ENCODE data around the gene FYTTD1. TPM values are rescaled to one million over a fixed set of nuclear protein-coding genes. Genes with fewer than 3 reads are reported as not detected.

Gene FYTTD1
- total RNA-seq, 1 experiment from 2014 or later: 75.4 TPM

GRCh38 chr3:197830308-197830966 is 80.8 kb downstream of the FYTTD1 start:
- Histone ChIP-seq H3K4me3 (no peak overlapping the region), H3K36me3 (ENCODE audit: low read depth) (peaks cover 56% of the 10 kb centered on the region), H3K27me3 (ENCODE audit: insufficient read depth, low read depth) (no peaks in the 10 kb centered on the region), H3K9me3 (ENCODE audit: insufficient read depth, low read depth) (no peaks in the 10 kb centered on the region), H3K4me2 (no peak overlapping the region), H3F3A (ENCODE audit: insufficient read depth, low read depth) (no peaks in the 10 kb centered on the region; the same call in 1 of the 2 replicates), H4K20me1 (ENCODE audit: insufficient read depth) (no peaks in the 10 kb centered on the region), H2AFZ (no peak overlapping the region), H3K79me2 (ENCODE audit: low read depth) (no peaks in the 10 kb centered on the region), H3K9me2 (ENCODE audit: insufficient read depth) (no peaks in the 10 kb centered on the region), H3K27ac (no peak overlapping the region), H3K4me1 (replicated peaks; ENCODE audit: insufficient read depth) (no peaks in the 10 kb centered on the region)
- BruUV-seq (replicated peaks): no TSS peak
- intact Hi-C loops (cut with micrococcal nuclease; ENCODE audit: unreplicated experiment): no loop called here
- ChIA-PET CTCF (no interaction called here), POLR2A (ENCODE audit: unreplicated experiment) (interaction anchor here (0.7 kb wide), 1 partner anchor 1210 kb away, joined by 3 read pairs; no protein-coding TSS in a partner anchor)
- no peak for TF ChIP-seq EZH2 (IDR thresholded peaks at IDR 0.05; ENCODE audit: low read depth)
- no peak for TF ChIP-seq CTCF (conservative IDR thresholded peaks at IDR 0.05)
- no peak for DNase-seq

- Histone ChIP-seq H3K4me1 (replicated peaks; ENCODE audit: insufficient read depth) (no peaks in the 10 kb centered on the region), H4K20me1 (ENCODE audit: insufficient read depth) (no peaks in the 10 kb centered on the region), H3K4me2 (no peak overlapping the region), H3K27ac (no peak overlapping the region), H3K9me3 (ENCODE audit: insufficient read depth, low read depth) (no peaks in the 10 kb centered on the region), H3K9me2 (ENCODE audit: insufficient read depth) (no peaks in the 10 kb centered on the region), H3F3A (ENCODE audit: insufficient read depth, low read depth) (no peaks in the 10 kb centered on the region; the same call in 1 of the 2 replicates), H3K36me3 (ENCODE audit: low read depth) (peaks cover 56% of the 10 kb centered on the region), H3K4me3 (no peak overlapping the region), H3K79me2 (ENCODE audit: low read depth) (no peaks in the 10 kb centered on the region), H3K27me3 (ENCODE audit: insufficient read depth, low read depth) (no peaks in the 10 kb centered on the region), H2AFZ (no peak overlapping the region)
- DNase-seq: no peak
- intact Hi-C loops (cut with micrococcal nuclease; ENCODE audit: unreplicated experiment): no loop called here
- TF ChIP-seq CTCF (conservative IDR thresholded peaks at IDR 0.05): no peak
- TF ChIP-seq EZH2 (IDR thresholded peaks at IDR 0.05; ENCODE audit: low read depth): no peak
- POLR2A ChIA-PET (ENCODE audit: unreplicated experiment): interaction anchor here (0.7 kb wide), 1 partner anchor 1210 kb away, joined by 3 read pairs; no protein-coding TSS in a partner anchor
- CTCF ChIA-PET: no interaction called here
- no TSS peak for BruUV-seq (replicated peaks)
Measured at GRCh38 chr3:197830967-197831313, 81.3 kb downstream of the FYTTD1 start.

- H3K36me3 ChIP-seq (ENCODE audit: low read depth): peaks cover 41% of the 10 kb centered on the region
- H3F3A ChIP-seq (ENCODE audit: insufficient read depth, low read depth): no peaks in the 10 kb centered on the region; the same call in 1 of the 2 replicates
- H3K79me2 ChIP-seq (ENCODE audit: low read depth): no peaks in the 10 kb centered on the region
- H4K20me1 ChIP-seq (ENCODE audit: insufficient read depth): no peaks in the 10 kb centered on the region
- intact Hi-C loops (cut with micrococcal nuclease; ENCODE audit: unreplicated experiment): no loop called here
- BruUV-seq (replicated peaks): no TSS peak
- H2AFZ ChIP-seq: no peak overlapping the region
- H3K27ac ChIP-seq: no peak overlapping the region
- ChIA-PET CTCF (no interaction called here), POLR2A (ENCODE audit: unreplicated experiment) (no interaction called here)
- no peaks in the 10 kb centered on the region for H3K27me3 ChIP-seq (ENCODE audit: insufficient read depth, low read depth)
- H3K4me2 ChIP-seq: no peak overlapping the region
- H3K4me3 ChIP-seq: no peak overlapping the region
- TF ChIP-seq EZH2 (IDR thresholded peaks at IDR 0.05; ENCODE audit: low read depth) (no peak), CTCF (conservative IDR thresholded peaks at IDR 0.05) (no peak)
- no peaks in the 10 kb centered on the region for H3K9me3 ChIP-seq (ENCODE audit: insufficient read depth, low read depth)
- no peaks in the 10 kb centered on the region for H3K4me1 ChIP-seq (replicated peaks; ENCODE audit: insufficient read depth)
- no peaks in the 10 kb centered on the region for H3K9me2 ChIP-seq (ENCODE audit: insufficient read depth)
- peak in 1 of 2 experiments; percentile 11 for DNase-seq
Measured at GRCh38 chr3:197833930-197834715, 84.4 kb downstream of the FYTTD1 start.
